ENCODE measurements around the gene PNMA8B.
"Not testable (repeated sequence)": the region's sequence is repeated elsewhere in the genome, so short reads cannot be mapped to it uniquely, and the experiment has no call there.

DNA sequence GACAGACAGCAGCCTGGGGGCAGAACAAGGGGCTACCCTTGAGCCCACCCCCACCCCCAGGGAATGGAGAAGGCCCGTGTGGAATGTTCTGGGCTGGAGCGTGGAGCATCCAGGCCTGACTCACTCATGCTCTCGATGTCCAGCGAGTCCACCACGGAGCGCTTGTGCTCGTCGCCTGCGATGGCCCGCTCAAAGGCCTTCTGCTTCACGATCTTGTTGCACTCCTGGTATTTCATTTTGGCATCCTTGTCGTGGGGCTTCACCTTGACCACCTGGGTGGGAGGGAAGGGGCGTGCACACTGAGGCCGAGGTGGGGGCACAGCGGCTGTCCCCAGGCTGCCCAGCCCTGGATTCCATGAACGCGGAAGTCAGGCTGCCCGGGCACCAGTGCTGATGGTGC, 31.1 kb upstream of the PNMA8B start:
- not testable (repeated sequence) for TF ChIP-seq EZH2 (IDR thresholded peaks at IDR 0.05; ENCODE audit: borderline replicate concordance); EZH2phosphoT487 (IDR thresholded peaks at IDR 0.05; ENCODE audit: low read depth, severe bottlenecking, unreplicated experiment)
- TF ChIP-seq, protein P1, sequence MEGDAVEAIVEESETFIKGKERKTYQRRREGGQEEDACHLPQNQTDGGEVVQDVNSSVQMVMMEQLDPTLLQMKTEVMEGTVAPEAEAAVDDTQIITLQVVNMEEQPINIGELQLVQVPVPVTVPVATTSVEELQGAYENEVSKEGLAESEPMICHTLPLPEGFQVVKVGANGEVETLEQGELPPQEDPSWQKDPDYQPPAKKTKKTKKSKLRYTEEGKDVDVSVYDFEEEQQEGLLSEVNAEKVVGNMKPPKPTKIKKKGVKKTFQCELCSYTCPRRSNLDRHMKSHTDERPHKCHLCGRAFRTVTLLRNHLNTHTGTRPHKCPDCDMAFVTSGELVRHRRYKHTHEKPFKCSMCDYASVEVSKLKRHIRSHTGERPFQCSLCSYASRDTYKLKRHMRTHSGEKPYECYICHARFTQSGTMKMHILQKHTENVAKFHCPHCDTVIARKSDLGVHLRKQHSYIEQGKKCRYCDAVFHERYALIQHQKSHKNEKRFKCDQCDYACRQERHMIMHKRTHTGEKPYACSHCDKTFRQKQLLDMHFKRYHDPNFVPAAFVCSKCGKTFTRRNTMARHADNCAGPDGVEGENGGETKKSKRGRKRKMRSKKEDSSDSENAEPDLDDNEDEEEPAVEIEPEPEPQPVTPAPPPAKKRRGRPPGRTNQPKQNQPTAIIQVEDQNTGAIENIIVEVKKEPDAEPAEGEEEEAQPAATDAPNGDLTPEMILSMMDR (IDR thresholded peaks at IDR 0.05; ENCODE audit: poor library complexity) = not testable (repeated sequence)
